IMR-90 (cell line): Measurements from ENCODE around the gene TNN. TPM values are rescaled to one million over a fixed set of nuclear protein-coding genes. Genes with fewer than 3 reads are reported as not detected.

Experiments
- ATAC-seq: fragments of 200-7000 bp; cut with Tn5 transposase; 2 replicates; pipeline ENCODE4 v1.9.1; 2020; ENCODE audit warnings: low read depth, mild to moderate bottlenecking, moderate library complexity
- BruUV-seq: library from RNA; stranded (reverse); fragments of 400-500 nt; replicated peaks from 2 replicates; lab custom pipeline; 2021; lab: Mats Ljungman, UMichigan
- CTCF ChIA-PET: fragments of 300-600 bp; formaldehyde crosslinking; extraction: SDS; loops from one replicate; lab custom pipeline; 2021; ENCODE audit warnings: antibody characterized with exemption; lab: Yijun Ruan, JAX
- POLR2A ChIA-PET: fragments of 300-600 bp; sonication (Branson Sonifier 250); formaldehyde crosslinking; loops from one replicate; lab custom pipeline; 2022; ENCODE audit warnings: antibody characterized with exemption; ENCODE audit not compliant: unreplicated experiment; lab: Charles Lee
- DNase-seq: peaks from one replicate; pipeline ENCODE4 v3.0.0; 2013
- H2AFZ ChIP-seq: replicated peaks from 2 replicates; pipeline ENCODE3; 2013; ENCODE audit warnings: low read length, mild to moderate bottlenecking; ENCODE audit not compliant: poor library complexity
- H2AK5ac ChIP-seq: 2 replicates; pipeline ENCODE4 v1.6.1; 2013; ENCODE audit warnings: low read depth, low read length, inconsistent platforms
- H2AK9ac ChIP-seq: replicated peaks from 2 replicates; pipeline ENCODE3; 2013; ENCODE audit warnings: mild to moderate bottlenecking, low read depth, low read length, moderate library complexity; ENCODE audit not compliant: poor library complexity
- H2BK120ac ChIP-seq: 2 replicates; pipeline ENCODE4 v1.6.1; 2013; ENCODE audit warnings: low read depth, low read length, inconsistent platforms
- H2BK15ac ChIP-seq: 3 replicates; pipeline ENCODE4 v1.6.1; 2013; ENCODE audit warnings: low read depth, low read length, inconsistent platforms
- H2BK20ac ChIP-seq: 2 replicates; pipeline ENCODE4 v1.6.1; 2013; ENCODE audit warnings: low read depth, mild to moderate bottlenecking, inconsistent platforms, low read length, moderate library complexity
- H2BK5ac ChIP-seq: 2 replicates; pipeline ENCODE4 v1.6.1; 2013; ENCODE audit warnings: mild to moderate bottlenecking, low read depth, low read length, inconsistent platforms; ENCODE audit not compliant: poor library complexity, severe bottlenecking
- H3K14ac ChIP-seq: replicated peaks from 2 replicates; pipeline ENCODE4 v1.6.1; 2013; ENCODE audit warnings: low read depth, low read length, inconsistent platforms
- H3K18ac ChIP-seq: 2 replicates; pipeline ENCODE4 v1.6.1; 2013; ENCODE audit warnings: low read depth, low read length, control low read depth
- H3K23ac ChIP-seq: 2 replicates; pipeline ENCODE4 v1.6.1; 2013; ENCODE audit warnings: low read depth, low read length, inconsistent platforms
- H3K27ac ChIP-seq: 2 replicates; pipeline ENCODE4 v1.5.1; 2013; ENCODE audit warnings: mild to moderate bottlenecking, control low read depth, low read length; ENCODE audit not compliant: insufficient read depth
- H3K27me3 ChIP-seq: 2 replicates; pipeline ENCODE4 v1.6.1; 2013; ENCODE audit warnings: low read length; ENCODE audit not compliant: control insufficient read depth, insufficient read depth
- H3K36me3 ChIP-seq: 2 replicates; pipeline ENCODE4 v1.6.1; 2013; ENCODE audit warnings: low read length, mixed read lengths; ENCODE audit not compliant: control insufficient read depth, insufficient read depth
- H3K4ac ChIP-seq: 2 replicates; pipeline ENCODE4 v1.6.1; 2013; ENCODE audit warnings: low read depth, low read length, inconsistent platforms
- H3K4me1 ChIP-seq: 2 replicates; pipeline ENCODE4 v1.6.1; 2013; ENCODE audit warnings: low read length, mixed read lengths; ENCODE audit not compliant: control insufficient read depth, insufficient read depth
- H3K4me2 ChIP-seq: 2 replicates; pipeline ENCODE4 v1.6.1; 2013; ENCODE audit warnings: low read depth, mild to moderate bottlenecking, control low read depth, low read length, moderate library complexity
- H3K4me3 ChIP-seq: 2 replicates; pipeline ENCODE4 v1.5.1; 2013; ENCODE audit warnings: low read depth, mild to moderate bottlenecking, control low read depth, low read length, moderate library complexity; ENCODE audit not compliant: insufficient read depth
- H3K56ac ChIP-seq: 2 replicates; pipeline ENCODE4 v1.6.1; 2013; ENCODE audit warnings: low read length, inconsistent platforms; ENCODE audit not compliant: insufficient read depth; ENCODE audit errors: extremely low read depth
- H3K79me1 ChIP-seq, 2 experiments: 2 replicates each; pipeline ENCODE4 v1.6.1; 2013; ENCODE audit warnings: low read length in 2 of 2, inconsistent platforms in 1 of 2, low read depth in 1 of 2
- H3K9ac ChIP-seq: 2 replicates; pipeline ENCODE4 v1.6.1; 2013; ENCODE audit warnings: low read depth, low read length, control low read depth
- H3K9me1 ChIP-seq: 2 replicates; pipeline ENCODE4 v1.6.1; 2013; ENCODE audit warnings: low read length, inconsistent platforms; ENCODE audit not compliant: insufficient read depth
- H3K9me3 ChIP-seq: 2 replicates; pipeline ENCODE4 v1.6.1; 2013; ENCODE audit warnings: low read length; ENCODE audit not compliant: control insufficient read depth, insufficient read depth
- H4K20me1 ChIP-seq: 2 replicates; pipeline ENCODE4 v1.6.1; 2013; ENCODE audit warnings: low read length, inconsistent platforms; ENCODE audit not compliant: insufficient read depth
- H4K5ac ChIP-seq: 2 replicates; pipeline ENCODE4 v1.6.1; 2013; ENCODE audit warnings: mild to moderate bottlenecking, low read depth, low read length, control low read depth
- H4K8ac ChIP-seq, 2 experiments: 2 replicates each; pipeline ENCODE4 v1.6.1; 2013; ENCODE audit warnings: low read depth in 2 of 2, low read length in 2 of 2, control low read depth in 1 of 2, inconsistent platforms in 1 of 2
- H4K91ac ChIP-seq: 2 replicates; pipeline ENCODE4 v1.6.1; 2013; ENCODE audit warnings: low read depth, low read length, inconsistent platforms; ENCODE audit not compliant: insufficient read depth
- BHLHE40 ChIP-seq: fragments of 150-350 bp; IDR thresholded peaks from 2 replicates; pipeline ENCODE4 v1.6.1; 2016; ENCODE audit warnings: mild to moderate bottlenecking, low read depth, low read length
- CEBPB ChIP-seq: IDR thresholded peaks from 2 replicates; pipeline ENCODE4 v1.6.1; 2012; ENCODE audit warnings: low read depth, low read length, improper control_type of control experiment
- CTCF ChIP-seq: conservative IDR thresholded peaks from 2 replicates; pipeline ENCODE4 v1.5.1; 2012; ENCODE audit warnings: mild to moderate bottlenecking, low read depth, low read length, improper control_type of control experiment
- ELK1 ChIP-seq: fragments of 150-350 bp; IDR thresholded peaks from 2 replicates; pipeline ENCODE4 v1.6.1; 2016; ENCODE audit warnings: low read depth, mild to moderate bottlenecking, low read length, moderate library complexity, borderline replicate concordance
- MXI1 ChIP-seq: IDR thresholded peaks from 2 replicates; pipeline ENCODE4 v1.6.1; 2012; ENCODE audit warnings: low read depth, mild to moderate bottlenecking, low read length, moderate library complexity, borderline replicate concordance
- POLR2A ChIP-seq: IDR thresholded peaks from 2 replicates; pipeline ENCODE4 v1.6.1; 2012; ENCODE audit warnings: mild to moderate bottlenecking, low read depth, low read length
- RAD21 ChIP-seq: IDR thresholded peaks from 2 replicates; pipeline ENCODE4 v1.6.1; 2012; ENCODE audit warnings: low read length, improper control_type of control experiment
- RCOR1 ChIP-seq: IDR thresholded peaks from 2 replicates; pipeline ENCODE4 v1.6.1; 2012; ENCODE audit warnings: mild to moderate bottlenecking, low read length, improper control_type of control experiment; ENCODE audit not compliant: insufficient replicate concordance
- SMC3 ChIP-seq: fragments of 150-350 bp; IDR thresholded peaks from 2 replicates; pipeline ENCODE4 v1.6.1; 2016; ENCODE audit warnings: low read depth, mild to moderate bottlenecking, antibody characterized with exemption, low read length, moderate library complexity
- WGBS, 2 experiments: methylation state at CpG; one replicate each; pipeline versions ENCODE4 v1.1.5 to v1.1.7; 2013; ENCODE audit warnings: missing lambda C conversion rate in 2 of 2; ENCODE audit not compliant: insufficient read length in 1 of 2; ENCODE audit errors: extremely low coverage in 2 of 2; 5-methylcytosine and 5-hydroxymethylcytosine counted together
- dilution Hi-C: fragments of 300-500 bp; cut with HindIII; formaldehyde crosslinking; loops from one replicate; pipeline ENCODE4 v1.14.3; 2018; ENCODE audit warnings: low sequenced_read_pairs; ENCODE audit not compliant: unreplicated experiment
- in situ Hi-C: fragments of 300-500 bp; cut with MboI; formaldehyde crosslinking; loops from 3 replicates; pipeline ENCODE4 v1.14.3; 2019; ENCODE audit warnings: low sequenced_read_pairs, inconsistent platforms, mixed read lengths
- intact Hi-C: fragments of 100-400 bp; cut with micrococcal nuclease; formaldehyde crosslinking; loops from 2 replicates; pipeline ENCODE4 v1.10.0; 2022
- polyA plus RNA-seq, 3 experiments: library from polyadenylated mRNA; depleted of rRNA; stranded (reverse); fragments of >200 nt; gene quantifications; 2 replicates each; pipeline ENCODE4 v1.2.3, GENCODE V29; 2012; ENCODE audit warnings: low replicate concordance in 1 of 3
- total RNA-seq: library from RNA; depleted of rRNA; stranded (reverse); fragments of >200 nt; gene quantifications from 2 replicates; pipeline ENCODE4 v1.2.3, GENCODE V29; 2012

Gene TNN
- total and polyA plus RNA-seq, 2 of the 4 experiments (the other 2 are of a cell fraction), result not detected

GRCh38 chr1:175150596-175151319 lies 83.1 kb downstream of the TNN start (continued):
- no peak for TF ChIP-seq BHLHE40

DNA sequence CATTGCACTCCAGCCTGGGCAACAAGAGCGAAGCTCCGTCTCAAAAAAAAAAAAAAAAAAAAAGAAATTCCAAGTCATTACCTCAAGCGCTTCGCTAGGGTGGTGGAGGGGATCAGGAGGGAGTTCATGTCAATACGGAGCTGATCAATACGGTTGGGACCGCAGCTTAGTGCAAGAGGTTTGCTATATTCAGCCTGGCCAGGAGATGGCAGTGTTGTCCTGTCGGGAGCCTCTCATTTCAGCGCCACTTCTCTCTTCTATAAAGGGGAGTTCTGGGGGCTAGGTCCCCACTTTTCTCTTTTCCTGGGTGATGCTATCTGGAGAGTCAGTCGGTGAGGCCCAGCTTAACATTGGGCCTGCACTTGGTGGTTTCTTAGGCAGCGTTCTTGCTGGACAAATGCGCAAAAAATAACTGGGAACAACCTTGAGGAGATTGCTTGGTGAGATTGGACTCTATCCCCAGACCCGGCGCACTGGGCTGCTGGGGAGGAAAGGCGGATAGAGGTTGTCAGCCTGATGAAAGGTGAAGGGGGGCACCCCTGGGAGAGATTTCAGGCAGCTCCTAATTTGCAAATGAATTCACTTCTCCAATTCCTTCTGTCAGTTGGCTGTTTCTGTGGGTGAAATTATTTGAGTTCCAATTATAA lies 84.5 kb downstream of the TNN start:
- Histone ChIP-seq H3K79me1 (no peaks in the 10 kb centered on the region), H2BK120ac (no peak overlapping the region), H3K9ac (no peak overlapping the region), H4K20me1 (no peaks in the 10 kb centered on the region), H3K27ac (no peak overlapping the region), H3K36me3 (no peaks in the 10 kb centered on the region), H3K9me3 (no peaks in the 10 kb centered on the region), H2BK5ac (no peak overlapping the region), H4K5ac (no peak overlapping the region), H3K56ac (no peak overlapping the region), H3K18ac (no peak overlapping the region), H3K14ac (no peak overlapping the region), H3K9me1 (no peaks in the 10 kb centered on the region), H4K8ac (no peak overlapping the region), H3K4me3 (no peak overlapping the region), H3K4ac (no peak overlapping the region), H2BK20ac (no peak overlapping the region), H3K27me3 (peaks cover 5% of the 10 kb centered on the region; the same call in 1 of the 2 replicates), H2AK5ac (no peak overlapping the region), H3K23ac (no peak overlapping the region), H2BK15ac (no peak overlapping the region), H4K91ac (no peak overlapping the region), H2AK9ac (no peak overlapping the region), H2AFZ (peak overlapping the region; percentile 69), H3K4me1 (no peaks in the 10 kb centered on the region), H3K4me2 (no peak overlapping the region)
- ATAC-seq, result peak; percentile 90
- no TSS peak for BruUV-seq
- peak; percentile 22 for DNase-seq
- ChIA-PET POLR2A (interaction anchor here (0.6 kb wide), 1 partner anchor 236 kb away, joined by 14 read pairs; no protein-coding TSS in a partner anchor), CTCF (interaction anchor here (0.6 to 1.7 kb wide), 9 partner anchors 9 to 922 kb away, joined by 3 to 10 read pairs (median 3); no protein-coding TSS in a partner anchor)
- TF ChIP-seq RCOR1 (no peak), SMC3 (peak; percentile 49), ELK1 (no peak), MXI1 (no peak), POLR2A (no peak), RAD21 (peak; percentile 75), CTCF (peak; percentile 74), CEBPB (no peak)
- dilution Hi-C loops, result no loop called here
- no CpG with 5 or more reads among the region's 15 CpGs for WGBS, 2 experiments
- in situ Hi-C loops, result loop anchor here (25.0 kb wide), 1 partner anchor 1710 kb away; no protein-coding TSS in a partner anchor
- intact Hi-C loops, result loop anchor here (1.0 to 10.0 kb wide), 8 partner anchors 167 to 1729 kb away; partner anchors contain the start of gene COP1
